Upper lobe of left lung (tissue), 4 donors: Measurements from ENCODE around the gene DSE.

Experiments used
- CTCF ChIP-seq, 6 experiments: fragments of 450-650 bp in 4 of 6; fragments of 200-600 bp in 2 of 6; sonication (generic) in 2 of 6; IDR thresholded peaks; one replicate each; pipeline ENCODE4 v1.5.1; 2016 to 2019; ENCODE audit warnings: antibody characterized with exemption in 6 of 6
- EP300 ChIP-seq, 4 donors: sonication (generic); formaldehyde crosslinking; IDR thresholded peaks; one replicate each; pipeline ENCODE4 v1.5.1; 2017; ENCODE audit warnings: antibody characterized with exemption in 4 of 4, control low read depth in 2 of 4

GRCh38 chr6:116456927-116457326 lies 86.2 kb downstream of the DSE start:
- TF ChIP-seq EP300 (IDR thresholded peaks at IDR 0.05) (no peak), CTCF (IDR thresholded peaks at IDR 0.05) (no peak)
